DMS114 treated with DMSO at 0.1 percent for 48 hours (cell line): ENCODE measurements around the gene OR52K1.

Source experiments
- DNase-seq: peaks from one replicate; lab custom pipeline; 2025; ENCODE audit not compliant: unreplicated experiment; lab: John Stamatoyannopoulos, UW

Gene OR52K1

GRCh38 chr11:4482445-4482844, at the start of gene OR52K1:
Gene OR52K1, plus strand, starts transcription at chr11:4482646. Its CDS starts 6,255 bp downstream, at chr11:4488901.
- no peak for DNase-seq

GRCh38 chr11:4433856-4434255, 48.6 kb upstream of the OR52K1 start:
- no peak for DNase-seq

- DNase-seq: no peak
Measured at GRCh38 chr11:4436411-4436810, 46.0 kb upstream of the OR52K1 start.

- DNase-seq: no peak
Measured at GRCh38 chr11:4441515-4441914, 40.9 kb upstream of the OR52K1 start.

- no peak for DNase-seq
Measured at GRCh38 chr11:4443232-4443891, 39.1 kb upstream of the OR52K1 start.

GRCh38 chr11:4448995-4449394, 33.5 kb upstream of the OR52K1 start, which contains the start of gene OR52K2:
Gene OR52K2, plus strand, starts transcription at chr11:4449295. Its CDS starts 45 bp downstream, at chr11:4449340.
- DNase-seq: no peak

GRCh38 chr11:4453118-4453517, 29.3 kb upstream of the OR52K1 start:
- no peak for DNase-seq

- DNase-seq: no peak
Measured at GRCh38 chr11:4454021-4454420, 28.4 kb upstream of the OR52K1 start.

GRCh38 chr11:4455419-4455818, 27.0 kb upstream of the OR52K1 start:
- no peak for DNase-seq

GRCh38 chr11:4459500-4459899, 22.9 kb upstream of the OR52K1 start:
- DNase-seq: no peak

GRCh38 chr11:4460151-4460550, 22.3 kb upstream of the OR52K1 start:
- no peak for DNase-seq

- no peak for DNase-seq
Measured at GRCh38 chr11:4464216-4465159, 18.0 kb upstream of the OR52K1 start.

GRCh38 chr11:4465407-4465806, 17.0 kb upstream of the OR52K1 start:
- no peak for DNase-seq

GRCh38 chr11:4466131-4466870, 16.1 kb upstream of the OR52K1 start:
- DNase-seq: no peak

- DNase-seq: no peak
Measured at GRCh38 chr11:4466871-4467442, 15.5 kb upstream of the OR52K1 start.

- no peak for DNase-seq
Measured at GRCh38 chr11:4467811-4468606, 14.4 kb upstream of the OR52K1 start.

- no peak for DNase-seq
Measured at GRCh38 chr11:4479644-4480043, 2.8 kb upstream of the OR52K1 start.

- DNase-seq: no peak
Measured at GRCh38 chr11:4480577-4481239, 1.7 kb upstream of the OR52K1 start.

- no peak for DNase-seq
Measured at GRCh38 chr11:4481240-4481582, 1.2 kb upstream of the OR52K1 start.

GRCh38 chr11:4484310-4484709, 1.9 kb downstream of the OR52K1 start:
- no peak for DNase-seq
